Brain microvascular endothelial cell (primary cell): ENCODE measurements around the gene AHRR.

Experiments used
- DNase-seq: peaks from one replicate; pipeline ENCODE4 v3.0.0-alpha.2; 2020
- H3K27ac ChIP-seq: fragments of 250-450 bp; sonication (Bioruptor Pico); 2 replicates; pipeline ENCODE4 v1.5.1; 2020; ENCODE audit warnings: mild to moderate bottlenecking, moderate library complexity
- H3K27me3 ChIP-seq: fragments of 250-450 bp; sonication (Bioruptor Pico); replicated peaks from 2 replicates; pipeline ENCODE4 v1.5.1; 2020; ENCODE audit warnings: mild to moderate bottlenecking
- H3K36me3 ChIP-seq: fragments of 250-450 bp; sonication (Bioruptor Pico); replicated peaks from 2 replicates; pipeline ENCODE4 v1.5.1; 2020; ENCODE audit warnings: mild to moderate bottlenecking
- H3K4me3 ChIP-seq: 2 replicates; pipeline ENCODE4 v1.5.1; 2011; ENCODE audit warnings: low read depth, mild to moderate bottlenecking, control low read depth, low read length, moderate library complexity
- CTCF ChIP-seq: IDR thresholded peaks from 2 replicates; pipeline ENCODE4 v1.5.1; 2011; ENCODE audit warnings: low read depth, mild to moderate bottlenecking, moderate library complexity, low read length, control low read depth, inconsistent platforms; ENCODE audit errors: missing control alignments
- in situ Hi-C: cut with HindIII; loops from 2 replicates; pipeline ENCODE4 v1.10.0; 2017; ENCODE audit warnings: low sequenced_read_pairs, low pct_ligation_motif_present

The AHRR gene

GRCh38 chr5:463301-463700 lies 141.8 kb downstream of the AHRR start:
- Histone ChIP-seq H3K27ac (no peak overlapping the region), H3K4me3 (no peak overlapping the region), H3K36me3 (peaks cover 30% of the 10 kb centered on the region), H3K27me3 (no peaks in the 10 kb centered on the region)
- no peak for DNase-seq
- no peak for TF ChIP-seq CTCF
- in situ Hi-C loops: no loop called here

- Histone ChIP-seq H3K27ac (no peak overlapping the region), H3K27me3 (no peaks in the 10 kb centered on the region), H3K4me3 (no peak overlapping the region), H3K36me3 (peaks cover 28% of the 10 kb centered on the region)
- no peak for TF ChIP-seq CTCF
- in situ Hi-C loops: no loop called here
- DNase-seq: no peak
Measured at GRCh38 chr5:463952-464351, 142.4 kb downstream of the AHRR start.

GRCh38 chr5:464446-464842 lies 142.9 kb downstream of the AHRR start:
- peaks cover 28% of the 10 kb centered on the region for H3K36me3 ChIP-seq
- no peak overlapping the region for H3K4me3 ChIP-seq
- in situ Hi-C loops: no loop called here
- H3K27ac ChIP-seq: no peak overlapping the region
- no peaks in the 10 kb centered on the region for H3K27me3 ChIP-seq
- TF ChIP-seq CTCF: no peak
- DNase-seq: no peak

- H3K27me3 ChIP-seq: no peaks in the 10 kb centered on the region
- H3K27ac ChIP-seq: no peak overlapping the region
- no peak for TF ChIP-seq CTCF
- H3K4me3 ChIP-seq: no peak overlapping the region
- no peak for DNase-seq
- peaks cover 31% of the 10 kb centered on the region for H3K36me3 ChIP-seq
- in situ Hi-C loops: no loop called here
Measured at GRCh38 chr5:464843-465590, 143.5 kb downstream of the AHRR start.

- Histone ChIP-seq H3K36me3 (peaks cover 33% of the 10 kb centered on the region), H3K4me3 (no peak overlapping the region), H3K27me3 (no peaks in the 10 kb centered on the region), H3K27ac (no peak overlapping the region)
- no peak for DNase-seq
- TF ChIP-seq CTCF: no peak
- in situ Hi-C loops: no loop called here
Measured at GRCh38 chr5:465591-466403, 144.3 kb downstream of the AHRR start.
